Astrocyte (in vitro differentiated cells and primary cell): ENCODE results near the gene KRT73. TPM values are rescaled to one million over a fixed set of nuclear protein-coding genes. Genes with fewer than 3 reads are reported as not detected.

Experiments used
- DNase-seq: peaks from one replicate; pipeline ENCODE4 v3.0.0-alpha.2; 2010; ENCODE audit warnings: low read depth
- FAIRE-seq: peaks from 2 replicates; lab custom pipeline; 2011; peaks lifted over from hg19 to GRCh38; lab: Jason Lieb, UNC
- H2AFZ ChIP-seq: 2 replicates; pipeline ENCODE4 v1.6.0; 2012; ENCODE audit warnings: low read depth, low read length, inconsistent platforms
- H3K27ac ChIP-seq: 2 replicates; pipeline ENCODE4 v1.5.1; 2011; ENCODE audit warnings: low read depth, low read length, inconsistent platforms
- H3K27me3 ChIP-seq: 2 replicates; pipeline ENCODE4 v1.6.0; 2011; ENCODE audit warnings: low read length, inconsistent platforms; ENCODE audit not compliant: insufficient read depth
- H3K36me3 ChIP-seq: 2 replicates; pipeline ENCODE4 v1.5.1; 2011; ENCODE audit warnings: low read length, inconsistent platforms; ENCODE audit not compliant: insufficient read depth
- H3K4me1 ChIP-seq: 2 replicates; pipeline ENCODE4 v1.5.1; 2011; ENCODE audit warnings: low read length, inconsistent platforms; ENCODE audit not compliant: insufficient read depth
- H3K4me2 ChIP-seq: 2 replicates; pipeline ENCODE4 v1.6.0; 2012; ENCODE audit warnings: low read length, inconsistent platforms
- H3K4me3 ChIP-seq: 2 replicates; pipeline ENCODE4 v1.5.1; 2011; ENCODE audit warnings: low read depth, mild to moderate bottlenecking, low read length, inconsistent platforms; ENCODE audit not compliant: insufficient read depth
- H3K79me2 ChIP-seq: 2 replicates; pipeline ENCODE4 v1.6.0; 2012; ENCODE audit warnings: mild to moderate bottlenecking, low read length, inconsistent platforms; ENCODE audit not compliant: insufficient read depth
- H3K9ac ChIP-seq: 2 replicates; pipeline ENCODE4 v1.6.0; 2012; ENCODE audit warnings: mild to moderate bottlenecking, low read length, inconsistent platforms
- H3K9me3 ChIP-seq: 2 replicates; pipeline ENCODE4 v1.5.1; 2012; ENCODE audit warnings: low read depth, mild to moderate bottlenecking, low read length, inconsistent platforms; ENCODE audit not compliant: insufficient read depth
- H4K20me1 ChIP-seq: 2 replicates; pipeline ENCODE4 v1.6.0; 2012; ENCODE audit warnings: low read length, inconsistent platforms; ENCODE audit not compliant: insufficient read depth
- H3K27ac Mint-ChIP-seq: one replicate; pipeline ENCODE4 v1.8.0; 2021; ENCODE audit warnings: mild to moderate bottlenecking, mixed read lengths; ENCODE audit not compliant: unreplicated experiment
- H3K27me3 Mint-ChIP-seq: one replicate; pipeline ENCODE4 v1.8.0; 2021; ENCODE audit warnings: low read depth, mixed read lengths; ENCODE audit not compliant: unreplicated experiment
- H3K36me3 Mint-ChIP-seq: one replicate; pipeline ENCODE4 v1.8.0; 2021; ENCODE audit warnings: low read depth, mixed read lengths; ENCODE audit not compliant: unreplicated experiment
- H3K4me1 Mint-ChIP-seq: one replicate; pipeline ENCODE4 v1.8.0; 2021; ENCODE audit warnings: low read depth, mixed read lengths; ENCODE audit not compliant: unreplicated experiment
- H3K4me3 Mint-ChIP-seq: one replicate; pipeline ENCODE4 v1.8.0; 2021; ENCODE audit warnings: mild to moderate bottlenecking, moderate library complexity, mixed read lengths; ENCODE audit not compliant: unreplicated experiment
- H3K9me3 Mint-ChIP-seq: one replicate; pipeline ENCODE4 v1.8.0; 2021; ENCODE audit warnings: mild to moderate bottlenecking, mixed read lengths; ENCODE audit not compliant: unreplicated experiment
- EZH2 ChIP-seq: IDR thresholded peaks from 2 replicates; pipeline ENCODE4 v1.6.1; 2012; ENCODE audit warnings: mild to moderate bottlenecking, low read length, inconsistent platforms; ENCODE audit not compliant: insufficient read depth
- total RNA-seq: library from RNA; stranded (reverse); gene quantifications from 2 replicates; pipeline ENCODE4 v1.2.1, GENCODE V29; 2021
- TF ChIP-seq, protein P1 (sequence below): IDR thresholded peaks from 2 replicates; pipeline ENCODE4 v1.5.1; 2011; ENCODE audit warnings: low read depth, mild to moderate bottlenecking, inconsistent platforms, low read length, moderate library complexity; ENCODE audit not compliant: insufficient read depth

The KRT73 gene
- total RNA-seq, 1 donor from 2014 or later, result not detected

DNA sequence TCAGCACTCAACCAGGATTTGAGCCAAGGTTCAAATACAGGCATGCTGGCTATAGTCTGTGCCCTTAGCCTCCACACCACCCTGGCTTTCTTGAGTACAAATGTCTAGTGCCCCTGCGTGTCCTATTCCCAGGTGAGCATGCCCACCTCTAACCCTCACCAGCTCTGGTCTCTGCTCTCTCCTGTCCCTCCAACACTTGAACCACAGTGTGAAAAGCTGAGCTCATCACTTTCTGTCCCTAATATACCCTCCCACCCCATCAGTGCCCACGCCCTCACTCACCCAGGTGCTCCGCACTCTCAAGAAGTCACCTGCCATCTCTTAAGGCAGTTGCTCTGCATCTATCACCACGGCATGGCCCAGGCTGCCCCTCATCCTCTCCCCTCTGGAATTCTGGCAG lies 58.4 kb downstream of the KRT73 start:
- Mint-ChIP-seq H3K36me3 (peaks cover 2% of the 10 kb centered on the region), H3K27ac (no peak overlapping the region), H3K4me3 (no peak overlapping the region), H3K9me3 (peaks cover 3% of the 10 kb centered on the region), H3K4me1 (no peaks in the 10 kb centered on the region), H3K27me3 (peaks cover 73% of the 10 kb centered on the region)
- Histone ChIP-seq H3K4me1 (no peaks in the 10 kb centered on the region), H2AFZ (no peak overlapping the region), H3K9me3 (no peaks in the 10 kb centered on the region), H4K20me1 (no peaks in the 10 kb centered on the region), H3K27me3 (peaks cover 22% of the 10 kb centered on the region), H3K36me3 (no peaks in the 10 kb centered on the region), H3K4me2 (no peak overlapping the region), H3K9ac (no peak overlapping the region), H3K27ac (no peak overlapping the region), H3K79me2 (no peaks in the 10 kb centered on the region), H3K4me3 (no peak overlapping the region)
- FAIRE-seq (no peak), DNase-seq (no peak)
- TF ChIP-seq, protein P1, sequence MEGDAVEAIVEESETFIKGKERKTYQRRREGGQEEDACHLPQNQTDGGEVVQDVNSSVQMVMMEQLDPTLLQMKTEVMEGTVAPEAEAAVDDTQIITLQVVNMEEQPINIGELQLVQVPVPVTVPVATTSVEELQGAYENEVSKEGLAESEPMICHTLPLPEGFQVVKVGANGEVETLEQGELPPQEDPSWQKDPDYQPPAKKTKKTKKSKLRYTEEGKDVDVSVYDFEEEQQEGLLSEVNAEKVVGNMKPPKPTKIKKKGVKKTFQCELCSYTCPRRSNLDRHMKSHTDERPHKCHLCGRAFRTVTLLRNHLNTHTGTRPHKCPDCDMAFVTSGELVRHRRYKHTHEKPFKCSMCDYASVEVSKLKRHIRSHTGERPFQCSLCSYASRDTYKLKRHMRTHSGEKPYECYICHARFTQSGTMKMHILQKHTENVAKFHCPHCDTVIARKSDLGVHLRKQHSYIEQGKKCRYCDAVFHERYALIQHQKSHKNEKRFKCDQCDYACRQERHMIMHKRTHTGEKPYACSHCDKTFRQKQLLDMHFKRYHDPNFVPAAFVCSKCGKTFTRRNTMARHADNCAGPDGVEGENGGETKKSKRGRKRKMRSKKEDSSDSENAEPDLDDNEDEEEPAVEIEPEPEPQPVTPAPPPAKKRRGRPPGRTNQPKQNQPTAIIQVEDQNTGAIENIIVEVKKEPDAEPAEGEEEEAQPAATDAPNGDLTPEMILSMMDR, result no peak
- TF ChIP-seq EZH2, result no peak

DNA sequence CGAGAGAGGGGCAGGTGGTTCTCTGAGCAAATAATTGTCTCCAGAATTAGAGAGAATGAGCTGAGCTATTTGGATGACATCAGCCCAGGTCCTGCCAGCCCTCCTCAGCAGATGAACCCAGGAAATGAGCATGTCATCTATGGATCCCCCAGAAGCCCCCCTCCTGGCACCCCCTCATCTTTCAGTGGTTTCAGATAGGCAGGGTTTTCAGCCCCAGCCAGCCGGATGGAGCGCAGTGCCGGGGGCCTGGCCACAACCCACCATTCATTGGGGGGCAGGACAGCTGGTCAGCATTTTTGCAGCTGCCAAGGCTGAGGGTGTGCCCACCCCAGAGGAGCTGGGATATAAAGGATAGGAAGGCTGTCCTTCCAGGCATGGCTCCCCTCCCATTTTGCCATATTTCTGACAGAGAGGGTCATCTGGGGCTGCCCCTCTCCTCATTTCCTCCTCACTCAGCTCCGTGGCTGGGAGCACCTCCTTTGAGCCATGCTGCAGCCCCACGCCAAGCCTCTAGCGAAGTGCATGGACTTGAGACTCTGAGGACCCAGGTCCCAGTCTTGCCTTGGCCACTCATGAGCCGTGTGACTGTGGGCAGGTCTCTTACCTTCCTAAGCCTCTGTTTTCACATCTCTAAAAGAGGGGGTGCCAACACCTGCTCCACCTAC lies 59.4 kb downstream of the KRT73 start:
- H3K4me3 Mint-ChIP-seq, result no peak overlapping the region
- H3K36me3 Mint-ChIP-seq, result peaks cover 2% of the 10 kb centered on the region
- no peak for FAIRE-seq
- H3K9me3 ChIP-seq, result no peaks in the 10 kb centered on the region
- no peak overlapping the region for H3K4me2 ChIP-seq
- H3K27me3 ChIP-seq, result peaks cover 23% of the 10 kb centered on the region
- H3K79me2 ChIP-seq, result no peaks in the 10 kb centered on the region
- TF ChIP-seq EZH2, result no peak
- TF ChIP-seq, protein P1, result no peak
- peaks cover 72% of the 10 kb centered on the region for H3K27me3 Mint-ChIP-seq
- no peak overlapping the region for H3K27ac Mint-ChIP-seq
- H4K20me1 ChIP-seq, result no peaks in the 10 kb centered on the region
- H3K4me1 ChIP-seq, result no peaks in the 10 kb centered on the region
- DNase-seq, result no peak
- no peak overlapping the region for H3K27ac ChIP-seq
- H2AFZ ChIP-seq, result no peak overlapping the region
- H3K9ac ChIP-seq, result no peak overlapping the region
- no peaks in the 10 kb centered on the region for H3K36me3 ChIP-seq
- H3K9me3 Mint-ChIP-seq, result peaks cover 3% of the 10 kb centered on the region
- no peak overlapping the region for H3K4me3 ChIP-seq
- H3K4me1 Mint-ChIP-seq, result no peaks in the 10 kb centered on the region

Other genes starting within 250 kb of the KRT73 start
- not detected in 2 replicates for gene KRT84, start 232.9 kb downstream of the KRT73 start, total RNA-seq
- not detected in 2 replicates for gene KRT82, start 212.2 kb downstream of the KRT73 start, total RNA-seq
- not detected in 2 replicates for gene KRT75, start 184.2 kb downstream of the KRT73 start, total RNA-seq
- not detected in 2 replicates for gene KRT6B, start 166.4 kb downstream of the KRT73 start, total RNA-seq
- not detected in 2 replicates for gene KRT6C, start 144.8 kb downstream of the KRT73 start, total RNA-seq
- 0.95 and 1.4 TPM in 2 replicates for gene KRT6A, start 125.3 kb downstream of the KRT73 start, total RNA-seq
- 0.25 TPM in 1 of 2 replicates, not detected in the other for gene KRT5, start 98.2 kb downstream of the KRT73 start, total RNA-seq
- gene KRT71, start 65.4 kb downstream of the KRT73 start, total RNA-seq, result not detected in 2 replicates
- not detected in 2 replicates for gene KRT74, start 44.7 kb downstream of the KRT73 start, total RNA-seq
- not detected in 2 replicates for gene KRT72, start 17.1 kb downstream of the KRT73 start, total RNA-seq
- not detected in 2 replicates for gene KRT2, start 33.7 kb upstream of the KRT73 start, total RNA-seq
- gene KRT1, start 61.8 kb upstream of the KRT73 start, total RNA-seq, result not detected in 2 replicates
- gene KRT77, start 85.0 kb upstream of the KRT73 start, total RNA-seq, result not detected in 2 replicates
- not detected in 2 replicates for gene KRT76, start 158.8 kb upstream of the KRT73 start, total RNA-seq
- gene KRT3, start 177.6 kb upstream of the KRT73 start, total RNA-seq, result 0.09 and 0.43 TPM in 2 replicates
- not detected in 2 replicates for gene KRT4, start 195.6 kb upstream of the KRT73 start, total RNA-seq
- 0.50 and 0.82 TPM in 2 replicates for gene KRT79, start 215.8 kb upstream of the KRT73 start, total RNA-seq
- gene KRT78, start 230.4 kb upstream of the KRT73 start, total RNA-seq, result not detected in 2 replicates